Measurements from ENCODE around the gene NRDC. TPM values are rescaled to one million over a fixed set of nuclear protein-coding genes. Genes with fewer than 3 reads are reported as not detected.

The NRDC gene
- total RNA-seq, 1 donor from 2014 or later: 114 TPM

DNA sequence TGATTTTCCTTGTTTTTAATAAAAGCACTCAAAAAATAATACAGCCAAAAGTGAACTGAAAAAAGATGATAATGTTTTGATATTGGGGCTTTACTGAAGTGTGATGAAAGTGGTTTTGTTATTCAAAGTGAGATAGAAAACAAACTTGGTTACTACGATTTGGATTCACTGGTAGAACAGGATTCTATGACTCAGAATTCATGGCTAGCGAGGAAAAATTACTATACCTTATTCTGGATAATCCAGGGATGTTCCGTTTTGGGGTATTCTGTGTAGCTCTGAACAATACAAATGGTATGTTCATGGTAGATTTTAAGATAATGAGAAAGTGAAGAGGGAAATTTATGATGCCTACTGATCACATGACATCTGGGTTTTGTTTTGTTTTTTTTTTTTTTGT is 117.7 kb downstream of the NRDC start:
- DNase-seq: no peak

GRCh38 chr1:51758310-51758709 is 120.2 kb downstream of the NRDC start:
- DNase-seq: no peak

DNA sequence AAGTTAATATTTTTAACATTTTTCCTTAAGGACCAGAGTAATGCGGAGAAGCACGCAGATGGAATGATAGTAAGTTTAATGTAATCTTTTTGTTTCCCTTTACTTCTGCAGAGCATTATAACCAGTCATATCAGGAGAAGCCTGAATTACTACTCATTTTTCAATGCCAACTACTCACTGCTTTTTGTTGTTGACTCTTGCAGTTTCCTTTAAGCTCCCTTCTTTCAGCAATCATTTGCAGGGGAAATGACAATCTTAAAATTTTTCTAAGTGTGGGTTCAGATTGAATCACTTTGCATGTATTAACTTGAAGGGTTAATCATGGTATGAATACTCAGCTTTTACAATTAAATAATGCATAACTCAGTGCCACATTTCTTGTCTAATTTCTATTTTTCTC is 122.2 kb downstream of the NRDC start:
- no peak for DNase-seq

GRCh38 chr1:51755437-51755836 is 123.1 kb downstream of the NRDC start:
- no peak for DNase-seq

- no peak for DNase-seq
Measured at GRCh38 chr1:51754666-51755065, 123.9 kb downstream of the NRDC start.

DNA sequence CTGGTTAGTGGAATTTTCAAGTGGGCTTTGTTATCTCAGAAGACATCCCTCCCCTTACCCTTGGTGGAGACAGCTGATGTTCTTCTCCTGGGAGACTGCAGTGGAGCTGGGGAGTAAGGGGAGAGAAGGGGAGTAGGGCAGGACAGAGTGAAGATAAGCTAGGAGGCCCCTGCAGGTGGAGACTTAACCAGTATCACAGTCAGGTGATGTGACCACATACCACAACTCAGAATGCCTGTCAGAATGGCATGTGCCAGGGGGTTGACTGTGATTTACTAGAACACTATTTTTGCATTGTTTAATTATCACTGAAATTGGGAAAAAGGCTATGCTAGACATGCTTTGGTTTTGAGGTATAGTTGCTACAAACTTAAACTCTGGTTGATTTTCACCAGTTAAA is 124.6 kb downstream of the NRDC start:
- no peak for DNase-seq

DNA sequence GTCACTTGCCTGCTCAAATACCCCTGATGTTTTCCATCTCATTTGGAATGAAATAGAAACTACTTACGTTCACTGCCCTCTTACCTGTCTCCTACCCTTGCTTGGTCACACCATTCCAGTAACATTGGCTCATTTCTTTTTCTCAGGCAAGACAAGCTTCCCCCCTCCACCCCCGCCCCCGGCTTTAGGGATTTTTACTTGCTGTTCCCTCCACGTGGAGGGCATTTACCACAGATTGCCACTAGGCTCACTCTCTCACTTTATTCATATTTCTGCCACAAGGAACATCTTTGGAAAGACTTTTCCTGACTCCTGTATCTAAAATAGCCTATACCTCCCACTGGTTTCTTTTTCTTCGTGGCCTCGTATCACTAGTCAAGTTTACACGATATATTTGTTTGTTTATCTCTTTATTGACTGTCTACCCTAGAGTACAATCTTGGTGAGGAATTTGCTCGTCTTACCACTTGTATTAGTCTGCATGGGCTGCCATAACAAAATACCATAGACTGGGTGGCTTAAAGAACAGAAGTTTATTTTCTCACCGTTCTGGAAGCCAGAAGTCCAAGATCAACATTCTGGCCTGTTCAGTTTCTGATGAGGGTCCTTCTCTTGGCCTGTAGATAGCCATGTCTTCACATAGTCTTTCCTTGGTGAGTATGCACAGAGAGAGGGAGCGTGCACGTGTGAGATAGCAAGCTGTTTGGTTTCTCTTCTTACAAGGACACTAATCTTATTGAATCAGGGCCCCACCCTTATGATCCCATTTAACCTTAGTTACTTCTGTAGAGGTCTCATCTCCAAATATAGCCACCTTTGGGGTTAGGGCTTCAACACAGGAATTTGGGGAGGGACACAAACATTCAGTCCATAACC is 126.2 kb downstream of the NRDC start:
- DNase-seq: no peak

- DNase-seq: no peak
Measured at GRCh38 chr1:51750729-51751128, 127.8 kb downstream of the NRDC start.

DNA sequence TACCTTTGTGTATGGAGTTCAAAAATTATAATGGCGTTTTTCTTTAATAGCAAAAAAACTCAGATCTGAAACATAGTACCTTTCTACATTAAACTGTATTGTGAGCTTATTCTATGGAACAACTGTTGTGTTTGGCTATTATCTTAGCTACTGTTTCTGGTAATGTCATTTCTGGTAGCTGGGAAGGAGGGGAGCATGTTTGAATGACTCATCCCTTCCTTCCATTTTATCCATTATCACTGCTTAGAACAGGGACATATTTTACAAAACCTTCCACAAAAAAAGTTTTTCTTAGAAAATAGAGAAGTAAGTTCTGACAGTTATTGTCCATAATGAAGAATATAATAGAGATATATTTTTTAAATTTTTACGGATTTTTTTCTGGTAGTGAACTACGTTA is 128.3 kb downstream of the NRDC start:
- DNase-seq: no peak

- DNase-seq: no peak
Measured at GRCh38 chr1:51749151-51749550, 129.4 kb downstream of the NRDC start.

- no peak for DNase-seq
Measured at GRCh38 chr1:51745304-51745570, 133.3 kb downstream of the NRDC start.

GRCh38 chr1:51744506-51745303 is 133.8 kb downstream of the NRDC start:
- no peak for DNase-seq

GRCh38 chr1:51741121-51741681 is 137.3 kb downstream of the NRDC start:
- DNase-seq: no peak

- DNase-seq: no peak
Measured at GRCh38 chr1:51740652-51741051, 137.9 kb downstream of the NRDC start.

Small RNA genes within 50 kb of the gene (small RNA-seq; reads per million reads assigned to genes)
- not detected for gene AL050343.2 (ENCODE audit: low replicate concordance)

Other genes starting within 250 kb of the NRDC start
- 0.51 TPM for gene RAB3B, start 112.0 kb upstream of the NRDC start, total RNA-seq
- 5.7 TPM for gene KTI12, start 155.1 kb upstream of the NRDC start, total RNA-seq
- gene TXNDC12, start 176.5 kb upstream of the NRDC start, total RNA-seq: 16.2 TPM
- 64.8 TPM for gene BTF3L4, start 177.6 kb upstream of the NRDC start, total RNA-seq